ENCODE measurements around the gene PCAT6. TPM values are rescaled to one million over a fixed set of nuclear protein-coding genes. Genes with fewer than 3 reads are reported as not detected.

PCAT6 gene
- total and polyA plus RNA-seq, 2 donors from 2014 or later = 2.0 to 5.8 TPM

- DNase-seq = no peak
- no peak for FAIRE-seq
Measured at GRCh38 chr1:202802034-202802433, 8.7 kb upstream of the PCAT6 start.

GRCh38 chr1:202802998-202803932 is 7.5 kb upstream of the PCAT6 start:
- Histone ChIP-seq H3K4me3 (ENCODE audit: low read length in 3 of 3) (no peak overlapping the region), H3K9ac (ENCODE audit: low read length in 3 of 3) (no peak overlapping the region), H3K27me3 (ENCODE audit: control insufficient read depth, insufficient read depth, low read length) (no peaks in the 10 kb centered on the region), H3K36me3 (ENCODE audit: control insufficient read depth in 2 of 3, insufficient read depth in 3 of 3, low read length in 3 of 3) (no peaks in the 10 kb centered on the region), H3K9me3 (ENCODE audit: control insufficient read depth in 2 of 3, insufficient read depth in 1 of 3, low read length in 3 of 3) (no peaks in the 10 kb centered on the region), H3K27ac (ENCODE audit: low read depth in 2 of 2, low read length in 2 of 2) (no peak overlapping the region), H3K4me1 (ENCODE audit: control insufficient read depth in 2 of 3, insufficient read depth in 2 of 3, low read depth in 1 of 3, low read length in 3 of 3) (peaks cover 0 to 7% (median 0%) of the 10 kb centered on the region in 3 donors)
- intact Hi-C loops (cut with DNase I) = no loop called here
- DNase-seq = no peak
- FAIRE-seq = no peak
- no peak for TF ChIP-seq CTCF (IDR thresholded peaks at IDR 0.05; ENCODE audit: borderline replicate concordance, extremely low read depth, insufficient read depth)

More at GRCh38 chr1:202802034-202802433, 8.7 kb upstream of the PCAT6 start:
- Histone ChIP-seq H3K4me3 (ENCODE audit: low read length in 3 of 3) (no peak overlapping the region), H3K27ac (ENCODE audit: low read depth in 2 of 2, low read length in 2 of 2) (no peak overlapping the region), H3K9me3 (ENCODE audit: control insufficient read depth in 2 of 3, insufficient read depth in 1 of 3, low read length in 3 of 3) (no peaks in the 10 kb centered on the region), H3K27me3 (ENCODE audit: control insufficient read depth, insufficient read depth, low read length) (no peaks in the 10 kb centered on the region), H3K36me3 (ENCODE audit: control insufficient read depth in 2 of 3, insufficient read depth in 3 of 3, low read length in 3 of 3) (no peaks in the 10 kb centered on the region), H3K9ac (ENCODE audit: low read length in 3 of 3) (no peak overlapping the region), H3K4me1 (ENCODE audit: control insufficient read depth in 2 of 3, insufficient read depth in 2 of 3, low read depth in 1 of 3, low read length in 3 of 3) (peaks cover 0 to 7% (median 0%) of the 10 kb centered on the region in 3 donors)
- intact Hi-C loops (cut with DNase I) = no loop called here
- no peak for TF ChIP-seq CTCF (IDR thresholded peaks at IDR 0.05; ENCODE audit: borderline replicate concordance, extremely low read depth, insufficient read depth)

- intact Hi-C loops (cut with DNase I) = no loop called here
- DNase-seq = no peak
- Histone ChIP-seq H3K36me3 (ENCODE audit: control insufficient read depth in 2 of 3, insufficient read depth in 3 of 3, low read length in 3 of 3) (no peaks in the 10 kb centered on the region), H3K27ac (ENCODE audit: low read depth in 2 of 2, low read length in 2 of 2) (no peak overlapping the region), H3K9me3 (ENCODE audit: control insufficient read depth in 2 of 3, insufficient read depth in 1 of 3, low read length in 3 of 3) (no peaks in the 10 kb centered on the region), H3K27me3 (ENCODE audit: control insufficient read depth, insufficient read depth, low read length) (no peaks in the 10 kb centered on the region), H3K4me1 (ENCODE audit: control insufficient read depth in 2 of 3, insufficient read depth in 2 of 3, low read depth in 1 of 3, low read length in 3 of 3) (peaks cover 0 to 10% (median 0%) of the 10 kb centered on the region in 3 donors), H3K9ac (ENCODE audit: low read length in 3 of 3) (no peak overlapping the region), H3K4me3 (ENCODE audit: low read length in 3 of 3) (no peak overlapping the region)
- no peak for FAIRE-seq
- TF ChIP-seq CTCF (IDR thresholded peaks at IDR 0.05; ENCODE audit: borderline replicate concordance, extremely low read depth, insufficient read depth) = no peak
Measured at GRCh38 chr1:202804126-202804525, 6.6 kb upstream of the PCAT6 start.
